Measurements from ENCODE around the gene APOD. TPM values are rescaled to one million over a fixed set of nuclear protein-coding genes. Genes with fewer than 3 reads are reported as not detected.

The APOD gene
- total RNA-seq, 4 donors from 2014 or later: 8.5 to 924 (median 281) TPM

- no peak for DNase-seq
- Histone ChIP-seq H3K9me3 (no peaks in the 10 kb centered on the region), H3K4me3 (no peak overlapping the region), H3K4me1 (no peaks in the 10 kb centered on the region), H3K36me3 (no peaks in the 10 kb centered on the region), H3K27me3 (no peaks in the 10 kb centered on the region), H3K27ac (no peak overlapping the region)
- TF ChIP-seq POLR2A (IDR thresholded peaks at IDR 0.05) (no peak), CTCF (IDR thresholded peaks at IDR 0.05) (peak in 2 of 4 experiments; percentile 20 to 25)
- intact Hi-C loops (cut with DNase I; ENCODE audit: low total_unique reads): no loop called here
These were observed 27.4 kb downstream of the APOD start for GRCh38 chr3:195556390-195556789.

GRCh38 chr3:195555110-195555509 lies 28.6 kb downstream of the APOD start:
- intact Hi-C loops (cut with DNase I; ENCODE audit: low total_unique reads): no loop called here

GRCh38 chr3:195554458-195554857 lies 29.3 kb downstream of the APOD start:
- H3K27me3 ChIP-seq: no peaks in the 10 kb centered on the region
- H3K4me3 ChIP-seq: no peak overlapping the region
- H3K36me3 ChIP-seq: no peaks in the 10 kb centered on the region
- no peak overlapping the region for H3K27ac ChIP-seq
- no peak for DNase-seq
- intact Hi-C loops (cut with DNase I; ENCODE audit: low total_unique reads): no loop called here
- no peaks in the 10 kb centered on the region for H3K9me3 ChIP-seq
- H3K4me1 ChIP-seq: no peaks in the 10 kb centered on the region
- TF ChIP-seq CTCF (IDR thresholded peaks at IDR 0.05) (no peak), POLR2A (IDR thresholded peaks at IDR 0.05) (no peak)

More at GRCh38 chr3:195555110-195555509, 28.6 kb downstream of the APOD start:
- Histone ChIP-seq H3K4me3 (no peak overlapping the region), H3K27ac (no peak overlapping the region), H3K36me3 (no peaks in the 10 kb centered on the region), H3K9me3 (no peaks in the 10 kb centered on the region), H3K4me1 (no peaks in the 10 kb centered on the region), H3K27me3 (no peaks in the 10 kb centered on the region)
- no peak for TF ChIP-seq CTCF (IDR thresholded peaks at IDR 0.05)
- no peak for TF ChIP-seq POLR2A (IDR thresholded peaks at IDR 0.05)
- DNase-seq: no peak

GRCh38 chr3:195553268-195553667 lies 30.5 kb downstream of the APOD start:
- intact Hi-C loops (cut with DNase I; ENCODE audit: low total_unique reads): no loop called here
- H3K27ac ChIP-seq: no peak overlapping the region
- no peaks in the 10 kb centered on the region for H3K9me3 ChIP-seq
- no peak overlapping the region for H3K4me3 ChIP-seq
- no peaks in the 10 kb centered on the region for H3K36me3 ChIP-seq
- no peaks in the 10 kb centered on the region for H3K27me3 ChIP-seq
- TF ChIP-seq CTCF (IDR thresholded peaks at IDR 0.05) (no peak), POLR2A (IDR thresholded peaks at IDR 0.05) (no peak)
- no peaks in the 10 kb centered on the region for H3K4me1 ChIP-seq
- DNase-seq: no peak

GRCh38 chr3:195551381-195551978 lies 32.3 kb downstream of the APOD start:
- H3K4me3 ChIP-seq: no peak overlapping the region
- intact Hi-C loops (cut with DNase I; ENCODE audit: low total_unique reads): no loop called here
- no peak overlapping the region for H3K27ac ChIP-seq
- TF ChIP-seq POLR2A (IDR thresholded peaks at IDR 0.05): no peak
- no peak for TF ChIP-seq CTCF (IDR thresholded peaks at IDR 0.05)
- H3K9me3 ChIP-seq: no peaks in the 10 kb centered on the region
- H3K36me3 ChIP-seq: no peaks in the 10 kb centered on the region
- peak in 1 of 2 donors; percentile 36 for DNase-seq
- no peaks in the 10 kb centered on the region for H3K4me1 ChIP-seq
- no peaks in the 10 kb centered on the region for H3K27me3 ChIP-seq
